Measurements from ENCODE around the gene KCNK6. TPM values are rescaled to one million over a fixed set of nuclear protein-coding genes. Genes with fewer than 3 reads are reported as not detected.
A peak's percentile ranks its signal among the peaks of the same experiment; 100 is the strongest.
"Not testable (repeated sequence)": the region's sequence is repeated elsewhere in the genome, so short reads cannot be mapped to it uniquely, and the experiment has no call there.

Gene KCNK6
- total and polyA plus RNA-seq, 2 donors (not counting 3 experiments of a cell fraction or from before 2014, with no cell fraction given) = 7.4 to 11.3 TPM

GRCh38 chr19:38362076-38362945 is 42.7 kb downstream of the KCNK6 start:
- no TSS peak for BruUV-seq (replicated peaks)
- H3K9me3 ChIP-seq (replicated peaks; ENCODE audit: control insufficient read depth, insufficient read depth, low read length) = no peaks in the 10 kb centered on the region
- H3K4me2 ChIP-seq (ENCODE audit: insufficient read depth, low read length) = peak overlapping the region; percentile 72
- H3K4me1 ChIP-seq (ENCODE audit: control insufficient read depth, extremely low read depth, insufficient read depth, low read length) = peaks cover 3% of the 10 kb centered on the region
- H3K9ac ChIP-seq (replicated peaks; ENCODE audit: extremely low read depth, insufficient read depth, low read length) = no peak overlapping the region
- no peaks in the 10 kb centered on the region for H3K36me3 ChIP-seq (ENCODE audit: control insufficient read depth in 2 of 2, extremely low read depth in 1 of 2, insufficient read depth in 2 of 2, low read length in 2 of 2)
- FAIRE-seq (peak; percentile 87), DNase-seq (ENCODE audit: low read depth, low spot score) (peak; percentile 55)
- CTCF ChIA-PET = interaction anchor here (0.6 to 1.9 kb wide), 5 partner anchors 10 to 40 kb away, joined by 3 to 9 read pairs (median 3); partner anchors contain the start of genes FAM98C and PSMD8
- H3K79me2 ChIP-seq (ENCODE audit: control insufficient read depth, insufficient read depth, low read length) = no peaks in the 10 kb centered on the region
- dilution Hi-C loops (cut with MboI; ENCODE audit: extremely low pct_ligation_motif_present, low sequenced_read_pairs) = no loop called here
- H4K20me1 ChIP-seq (replicated peaks; ENCODE audit: control insufficient read depth, extremely low read depth, insufficient read depth, low read length) = no peaks in the 10 kb centered on the region
- H2AFZ ChIP-seq (ENCODE audit: low read depth, low read length) = peak overlapping the region; percentile 96
- no peaks in the 10 kb centered on the region for H3K9me1 ChIP-seq (replicated peaks; ENCODE audit: control insufficient read depth, extremely low read depth, insufficient read depth, low read length)
- intact Hi-C loops (cut with micrococcal nuclease) = loop anchor here (1.0 to 2.0 kb wide), 3 partner anchors 12 to 26 kb away; partner anchors contain the start of genes GGN, PSMD8 and SPRED3
- TF ChIP-seq, protein P1, sequence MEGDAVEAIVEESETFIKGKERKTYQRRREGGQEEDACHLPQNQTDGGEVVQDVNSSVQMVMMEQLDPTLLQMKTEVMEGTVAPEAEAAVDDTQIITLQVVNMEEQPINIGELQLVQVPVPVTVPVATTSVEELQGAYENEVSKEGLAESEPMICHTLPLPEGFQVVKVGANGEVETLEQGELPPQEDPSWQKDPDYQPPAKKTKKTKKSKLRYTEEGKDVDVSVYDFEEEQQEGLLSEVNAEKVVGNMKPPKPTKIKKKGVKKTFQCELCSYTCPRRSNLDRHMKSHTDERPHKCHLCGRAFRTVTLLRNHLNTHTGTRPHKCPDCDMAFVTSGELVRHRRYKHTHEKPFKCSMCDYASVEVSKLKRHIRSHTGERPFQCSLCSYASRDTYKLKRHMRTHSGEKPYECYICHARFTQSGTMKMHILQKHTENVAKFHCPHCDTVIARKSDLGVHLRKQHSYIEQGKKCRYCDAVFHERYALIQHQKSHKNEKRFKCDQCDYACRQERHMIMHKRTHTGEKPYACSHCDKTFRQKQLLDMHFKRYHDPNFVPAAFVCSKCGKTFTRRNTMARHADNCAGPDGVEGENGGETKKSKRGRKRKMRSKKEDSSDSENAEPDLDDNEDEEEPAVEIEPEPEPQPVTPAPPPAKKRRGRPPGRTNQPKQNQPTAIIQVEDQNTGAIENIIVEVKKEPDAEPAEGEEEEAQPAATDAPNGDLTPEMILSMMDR (IDR thresholded peaks at IDR 0.05; ENCODE audit: extremely low read depth in 1 of 2, insufficient read depth in 1 of 2, low read depth in 1 of 2, low read length in 2 of 2) = no peak
- TF ChIP-seq FOS (IDR thresholded peaks at IDR 0.05; ENCODE audit: borderline replicate concordance, insufficient read depth, low read length) (no peak), POLR2AphosphoS5 (IDR thresholded peaks at IDR 0.05; ENCODE audit: insufficient read depth, low read depth, low read length) (no peak), EZH2 (IDR thresholded peaks at IDR 0.05; ENCODE audit: borderline replicate concordance, low read depth, low read length, severe bottlenecking) (no peak), JUN (IDR thresholded peaks at IDR 0.05; ENCODE audit: borderline replicate concordance, insufficient read depth, insufficient read length, low read depth) (no peak), MYC (IDR thresholded peaks at IDR 0.05; ENCODE audit: low read depth, low read length) (no peak), GATA2 (IDR thresholded peaks at IDR 0.05; ENCODE audit: insufficient read depth, insufficient read length, low read depth, low read length) (no peak), POLR2A (IDR thresholded peaks at IDR 0.05; ENCODE audit: low read depth, low read length) (no peak)
- TF ChIP-seq, protein P2, sequence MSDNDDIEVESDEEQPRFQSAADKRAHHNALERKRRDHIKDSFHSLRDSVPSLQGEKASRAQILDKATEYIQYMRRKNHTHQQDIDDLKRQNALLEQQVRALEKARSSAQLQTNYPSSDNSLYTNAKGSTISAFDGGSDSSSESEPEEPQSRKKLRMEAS (IDR thresholded peaks at IDR 0.05; ENCODE audit: insufficient read depth, insufficient read length) = no peak
- POLR2A ChIA-PET = interaction anchor here (1.7 kb wide), 1 partner anchor 12 kb away, joined by 7 read pairs; the partner anchor contains the start of gene PSMD8
- no peak overlapping the region for H3K27ac ChIP-seq (ENCODE audit: insufficient read depth, low read depth, low read length)
- H3K4me3 ChIP-seq (replicated peaks in 1 of 3; ENCODE audit: insufficient read depth in 1 of 3, low read depth in 1 of 3, low read length in 3 of 3) = peak overlapping the region; percentile 42 to 49 (median 45)
- H3K27me3 ChIP-seq (ENCODE audit: control insufficient read depth in 2 of 2, insufficient read depth in 2 of 2, low read length in 2 of 2) = peaks cover 9 to 14% of the 10 kb centered on the region in 2 experiments

GRCh38 chr19:38362946-38363688 is 43.5 kb downstream of the KCNK6 start:
- H3K9me1 ChIP-seq (replicated peaks; ENCODE audit: control insufficient read depth, extremely low read depth, insufficient read depth, low read length); BruUV-seq (replicated peaks); H3K27ac ChIP-seq (ENCODE audit: insufficient read depth, low read depth, low read length); H3K79me2 ChIP-seq (ENCODE audit: control insufficient read depth, insufficient read depth, low read length); H3K36me3 ChIP-seq (ENCODE audit: control insufficient read depth in 2 of 2, extremely low read depth in 1 of 2, insufficient read depth in 2 of 2, low read length in 2 of 2); H3K9me3 ChIP-seq (replicated peaks; ENCODE audit: control insufficient read depth, insufficient read depth, low read length); H3K4me3 ChIP-seq (replicated peaks in 1 of 3; ENCODE audit: insufficient read depth in 1 of 3, low read depth in 1 of 3, low read length in 3 of 3); dilution Hi-C loops (cut with MboI; ENCODE audit: extremely low pct_ligation_motif_present, low sequenced_read_pairs); H4K20me1 ChIP-seq (replicated peaks; ENCODE audit: control insufficient read depth, extremely low read depth, insufficient read depth, low read length); H3K4me1 ChIP-seq (ENCODE audit: control insufficient read depth, extremely low read depth, insufficient read depth, low read length); H3K9ac ChIP-seq (replicated peaks; ENCODE audit: extremely low read depth, insufficient read depth, low read length); DNase-seq (ENCODE audit: low read depth, low spot score): not testable (repeated sequence)
- H3K4me2 ChIP-seq (ENCODE audit: insufficient read depth, low read length) = peak overlapping the region; percentile 72
- intact Hi-C loops (cut with micrococcal nuclease) = loop anchor here (1.0 to 2.0 kb wide), 3 partner anchors 11 to 27 kb away; partner anchors contain the start of genes GGN, PSMD8 and SPRED3
- peak overlapping the region; percentile 38 for H2AFZ ChIP-seq (ENCODE audit: low read depth, low read length)
- ChIA-PET CTCF (interaction anchor here (0.6 to 1.9 kb wide), 2 partner anchors 11 to 40 kb away, joined by 3 to 9 read pairs; partner anchors contain the start of genes FAM98C and PSMD8), POLR2A (interaction anchor here (1.7 kb wide), 1 partner anchor 11 kb away, joined by 7 read pairs; the partner anchor contains the start of gene PSMD8)
- FAIRE-seq = peak; percentile 59
- H3K27me3 ChIP-seq (ENCODE audit: control insufficient read depth in 2 of 2, insufficient read depth in 2 of 2, low read length in 2 of 2) = peaks cover 9 to 14% of the 10 kb centered on the region in 2 experiments
